A549 (cell line): ENCODE data around the gene NID2. TPM values are rescaled to one million over a fixed set of nuclear protein-coding genes. Genes with fewer than 3 reads are reported as not detected.

Source experiments
- ATAC-seq, 2 experiments: fragments of 200-7000 bp in 1 of 2; fragments of >200 bp in 1 of 2; cut with Nextera tagmentation in 1 of 2; cut with Tn5 transposase in 1 of 2; 3 replicates each; pipeline versions ENCODE4 v1.8.0 to v1.9.1; 2018 to 2020; ENCODE audit warnings: mild to moderate bottlenecking in 1 of 2, moderate library complexity in 1 of 2
- CTCF ChIA-PET: fragments of 300-600 bp; sonication (Branson Sonifier 250); formaldehyde crosslinking; extraction: SDS; loops from one replicate; lab custom pipeline; 2021; ENCODE audit warnings: antibody characterized with exemption, inconsistent platforms; lab: Yijun Ruan, JAX
- POLR2A ChIA-PET: fragments of 350-600 bp; formaldehyde crosslinking; extraction: SDS; loops from one replicate; lab custom pipeline; 2021; ENCODE audit warnings: antibody characterized with exemption, inconsistent platforms; lab: Yijun Ruan, JAX
- DNase-seq, 2 experiments: peaks; one replicate each; pipeline versions ENCODE4 v3.0.0 to v3.0.0-alpha.2; 2011 to 2016; ENCODE audit warnings: low read depth in 1 of 2, low spot score in 1 of 2
- FAIRE-seq: peaks from 2 replicates; lab custom pipeline; 2011; peaks lifted over from hg19 to GRCh38; lab: Jason Lieb, UNC
- H3K27ac ChIP-seq, 2 experiments: fragments of >200 bp; sonication (Bioruptor Twin); formaldehyde crosslinking; 3 replicates each; pipeline ENCODE4 v1.5.1; 2016 to 2017
- H3K4me1 ChIP-seq: fragments of >200 bp; sonication (Bioruptor Twin); formaldehyde crosslinking; 3 replicates; pipeline ENCODE4 v1.6.1; 2016
- H3K4me2 ChIP-seq: fragments of >200 bp; sonication (Bioruptor Twin); formaldehyde crosslinking; 3 replicates; pipeline ENCODE4 v1.6.1; 2016
- H3K4me3 ChIP-seq: fragments of >200 bp; sonication (Bioruptor Twin); formaldehyde crosslinking; 3 replicates; pipeline ENCODE4 v1.5.1; 2016
- H3K9me3 ChIP-seq: fragments of >200 bp; sonication (Bioruptor Twin); formaldehyde crosslinking; 3 replicates; pipeline ENCODE4 v1.6.1; 2016
- ATOH8 ChIP-seq: fragments of 250-450 bp; sonication (Bioruptor Pico); IDR thresholded peaks from 2 replicates; pipeline ENCODE4 v1.5.0; 2020; ENCODE audit warnings: low read depth, mild to moderate bottlenecking, moderate library complexity
- BCL3 ChIP-seq: fragments of >200 bp; sonication (Bioruptor Twin); formaldehyde crosslinking; IDR thresholded peaks from 3 replicates; pipeline ENCODE4 v1.6.1; 2016
- BHLHE40 ChIP-seq: IDR thresholded peaks from 2 replicates; pipeline ENCODE4 v1.6.1; 2012; ENCODE audit warnings: low read depth, low read length, inconsistent platforms
- CBX8 ChIP-seq: fragments of 200-600 bp; sonication (generic); IDR thresholded peaks from 2 replicates; pipeline ENCODE4 v1.6.1; 2016
- CEBPB ChIP-seq, 2 experiments: fragments of >200 bp in 1 of 2; sonication (Bioruptor Twin) in 1 of 2; formaldehyde crosslinking in 1 of 2; IDR thresholded peaks; 2 replicates each; pipeline ENCODE4 v1.6.1; 2012 to 2016
- CHD4 ChIP-seq: fragments of 200-600 bp; sonication (generic); IDR thresholded peaks from 2 replicates; pipeline ENCODE4 v1.6.1; 2016; ENCODE audit warnings: antibody characterized with exemption, mild to moderate bottlenecking, borderline replicate concordance
- EHF ChIP-seq: fragments of 250-450 bp; sonication (Bioruptor Pico); IDR thresholded peaks from 2 replicates; pipeline ENCODE4 v1.5.0; 2020; ENCODE audit warnings: mild to moderate bottlenecking
- ELK1 ChIP-seq: fragments of 150-350 bp; IDR thresholded peaks from 2 replicates; pipeline ENCODE4 v1.6.1; 2014; ENCODE audit warnings: low read depth, mild to moderate bottlenecking, low read length
- EP300 ChIP-seq, 2 experiments: fragments of >200 bp; sonication (Bioruptor Twin); formaldehyde crosslinking; IDR thresholded peaks; 2 replicates in 1 of 2; 3 replicates in 1 of 2; pipeline ENCODE4 v1.6.1; 2016 to 2017
- ESRRA ChIP-seq: fragments of 150-350 bp; IDR thresholded peaks from 2 replicates; pipeline ENCODE4 v1.6.1; 2014; ENCODE audit warnings: mild to moderate bottlenecking, low read length, borderline replicate concordance
- HDAC2 ChIP-seq: fragments of 200-600 bp; sonication (generic); IDR thresholded peaks from 2 replicates; pipeline ENCODE4 v1.6.1; 2016
- HES2 ChIP-seq: fragments of >200 bp; sonication (Bioruptor Twin); formaldehyde crosslinking; IDR thresholded peaks from 2 replicates; pipeline ENCODE4 v1.6.1; 2016
- HEYL ChIP-seq: fragments of 250-450 bp; sonication (Bioruptor Pico); IDR thresholded peaks from 2 replicates; pipeline ENCODE4 v1.8.0; 2021; ENCODE audit warnings: mild to moderate bottlenecking, moderate library complexity
- HMGXB4 ChIP-seq: fragments of 250-450 bp; sonication (Bioruptor Pico); IDR thresholded peaks from 2 replicates; pipeline ENCODE4 v1.5.0; 2021; ENCODE audit warnings: mild to moderate bottlenecking, moderate library complexity, borderline replicate concordance
- HOXA7 ChIP-seq: fragments of 250-450 bp; sonication (Bioruptor Pico); IDR thresholded peaks from 2 replicates; pipeline ENCODE4 v1.5.0; 2020; ENCODE audit warnings: mild to moderate bottlenecking, moderate library complexity
- HOXB13 ChIP-seq: fragments of 250-450 bp; sonication (Bioruptor Pico); IDR thresholded peaks from 2 replicates; pipeline ENCODE4 v1.5.0; 2020; ENCODE audit warnings: low read depth, mild to moderate bottlenecking, moderate library complexity
- JUN ChIP-seq, 2 experiments: fragments of >200 bp; sonication (Bioruptor Twin); formaldehyde crosslinking; IDR thresholded peaks; 2 replicates in 1 of 2; 3 replicates in 1 of 2; pipeline ENCODE4 v1.6.1; 2016 to 2017
- JUNB ChIP-seq: fragments of >200 bp; sonication (Bioruptor Twin); formaldehyde crosslinking; IDR thresholded peaks from 2 replicates; pipeline ENCODE4 v1.6.1; 2016
- KDM1A ChIP-seq: fragments of 200-600 bp; sonication (generic); IDR thresholded peaks from 2 replicates; pipeline ENCODE4 v1.6.1; 2016; ENCODE audit warnings: low read depth, mild to moderate bottlenecking
- MYC ChIP-seq: IDR thresholded peaks from 2 replicates; pipeline ENCODE4 v1.6.1; 2012; ENCODE audit warnings: mild to moderate bottlenecking, inconsistent platforms, low read length, improper control_type of control experiment, borderline replicate concordance
- PHF8 ChIP-seq: fragments of 200-600 bp; sonication (generic); IDR thresholded peaks from 2 replicates; pipeline ENCODE4 v1.6.1; 2016; ENCODE audit warnings: low read depth, mild to moderate bottlenecking, antibody characterized with exemption, moderate library complexity, borderline replicate concordance
- POLR2A ChIP-seq: IDR thresholded peaks from 2 replicates; pipeline ENCODE4 v1.6.1; 2012; ENCODE audit warnings: mild to moderate bottlenecking, low read length
- RAD21 ChIP-seq, 2 experiments: fragments of >200 bp in 1 of 2; sonication (Bioruptor Twin) in 1 of 2; formaldehyde crosslinking in 1 of 2; IDR thresholded peaks in 1 of 2; conservative IDR thresholded peaks in 1 of 2; 2 replicates in 1 of 2; 3 replicates in 1 of 2; pipeline ENCODE4 v1.6.1; 2012 to 2018; ENCODE audit warnings: inconsistent platforms in 1 of 2
- RCOR1 ChIP-seq: fragments of 150-350 bp; IDR thresholded peaks from 2 replicates; pipeline ENCODE4 v1.6.1; 2014; ENCODE audit warnings: antibody characterized with exemption, low read length, low read depth
- REST ChIP-seq: fragments of 200-600 bp; sonication (generic); IDR thresholded peaks from 2 replicates; pipeline ENCODE4 v1.6.1; 2016; ENCODE audit warnings: antibody characterized with exemption, mild to moderate bottlenecking, moderate library complexity
- RFX5 ChIP-seq: fragments of 450-650 bp; IDR thresholded peaks from 2 replicates; pipeline ENCODE4 v1.7.1; 2014; ENCODE audit warnings: antibody characterized with exemption, mild to moderate bottlenecking, moderate library complexity
- TFCP2L1 ChIP-seq: fragments of 250-450 bp; sonication (Bioruptor Pico); IDR thresholded peaks from 2 replicates; pipeline ENCODE4 v1.5.0; 2021; ENCODE audit warnings: mild to moderate bottlenecking
- TP53 ChIP-seq: fragments of 250-450 bp; sonication (Bioruptor Pico); IDR thresholded peaks from 2 replicates; pipeline ENCODE4 v1.5.0; 2021; ENCODE audit warnings: mild to moderate bottlenecking, moderate library complexity
- WGBS: methylation state at CpG from one replicate; pipeline ENCODE4 v1.1.6; 2017; ENCODE audit errors: missing lambda C conversion rate; 5-methylcytosine and 5-hydroxymethylcytosine counted together
- polyA plus RNA-seq, 4 experiments: library from polyadenylated mRNA; depleted of rRNA in 3 of 4; stranded (reverse); fragments of >200 nt; fragmentation: RNase III in 1 of 4; extraction: RNeasy Plus Mini Kit Qiagen cat#74134 plus additional on column Dnase treatment in 1 of 4; gene quantifications; 2 replicates in 3 of 4; 3 replicates in 1 of 4; pipeline ENCODE4 v1.2.3, GENCODE V29; 2011 to 2017

Gene NID2
- polyA plus RNA-seq, 2 of the 4 experiments (the other 2 are of a cell fraction) = 7.3 to 20.6 TPM

GRCh38 chr14:52064174-52064573 lies 4.7 kb downstream of the NID2 start:
- FAIRE-seq = no peak
- CTCF ChIA-PET = interaction anchor here (0.6 to 1.4 kb wide), 3 partner anchors 9 to 20 kb away, joined by 3 to 5 read pairs (median 4); no protein-coding TSS in a partner anchor
- WGBS = 98% methylated on average over 2 of the region's 2 CpGs

GRCh38 chr14:52063052-52063462 lies 5.8 kb downstream of the NID2 start:
- Histone ChIP-seq H3K27ac (no peak overlapping the region), H3K4me3 (no peak overlapping the region), H3K9me3 (no peaks in the 10 kb centered on the region)
- ChIA-PET CTCF (interaction anchor here (0.6 to 1.5 kb wide), 4 partner anchors 12 to 377 kb away, joined by 3 to 4 read pairs (median 3); no protein-coding TSS in a partner anchor), POLR2A (no interaction called here)
- WGBS = 63% methylated on average over 2 of the region's 2 CpGs
- ATAC-seq = no peak
- DNase-seq = no peak
- TF ChIP-seq CEBPB (IDR thresholded peaks at IDR 0.05) (no peak), TP53 (no peak), KDM1A (no peak), RCOR1 (no peak), ELK1 (no peak), JUN (IDR thresholded peaks at IDR 0.05) (no peak), BHLHE40 (no peak), HOXB13 (no peak), HEYL (CRISPR knock-in tag) (no peak), CHD4 (no peak), HDAC2 (no peak), BCL3 (no peak), CBX8 (no peak), HES2 (no peak), RFX5 (no peak), HMGXB4 (no peak), TFCP2L1 (CRISPR knock-in tag) (no peak), EP300 (IDR thresholded peaks at IDR 0.05) (no peak), ATOH8 (CRISPR knock-in tag) (no peak), REST (no peak)
- TF ChIP-seq, all 56 proteins: peak for 0
- Histone ChIP-seq H3K4me2 (no peak overlapping the region), H3K4me1 (0 out of 3 replicates have a peak, but pooled peaks cover 5% of the 10 kb centered on the region)
- FAIRE-seq = no peak

More at GRCh38 chr14:52064174-52064573, 4.7 kb downstream of the NID2 start:
- Histone ChIP-seq H3K27ac (no peak overlapping the region), H3K9me3 (no peaks in the 10 kb centered on the region), H3K4me1 (0 out of 3 replicates have a peak, but pooled peaks cover 5% of the 10 kb centered on the region), H3K4me2 (no peak overlapping the region), H3K4me3 (no peak overlapping the region)
- DNase-seq = no peak
- no peak for ATAC-seq
- TF ChIP-seq ELK1 (no peak), TFCP2L1 (CRISPR knock-in tag) (no peak), KDM1A (no peak), POLR2A (no peak), ESRRA (no peak), EHF (CRISPR knock-in tag) (no peak), MYC (no peak), PHF8 (no peak), HOXA7 (no peak), JUNB (no peak), RAD21 (conservative IDR thresholded peaks at IDR 0.05 in 1 of 2, IDR thresholded peaks at IDR 0.05 in 1 of 2) (no peak), CEBPB (IDR thresholded peaks at IDR 0.05) (no peak)
- POLR2A ChIA-PET = no interaction called here
